Measurements from ENCODE around the gene ADAMTSL3. TPM values are rescaled to one million over a fixed set of nuclear protein-coding genes. Genes with fewer than 3 reads are reported as not detected.

The ADAMTSL3 gene
- total and polyA plus RNA-seq, 4 donors = 3.5 to 19.0 (median 8.0) TPM

DNA sequence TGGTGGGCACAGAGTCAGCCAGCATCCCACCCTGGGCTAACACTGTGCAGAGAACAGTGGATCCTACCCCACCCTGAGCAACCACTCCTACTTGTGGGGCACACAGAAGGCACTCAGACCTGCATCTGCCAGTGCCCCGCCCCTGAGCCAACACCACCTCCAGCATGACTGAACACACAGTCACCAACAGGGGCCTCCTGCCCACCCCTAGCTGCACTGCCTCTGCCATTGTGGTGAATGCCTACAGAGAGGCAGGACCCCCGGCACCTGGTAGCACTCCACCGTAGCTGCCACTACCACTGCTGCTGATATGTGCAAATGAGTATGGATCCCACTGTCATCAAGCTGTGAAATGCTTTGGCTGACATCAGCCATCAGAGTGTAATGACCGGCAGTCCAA lies 123.1 kb downstream of the ADAMTSL3 start:
- TF ChIP-seq SP1 (IDR thresholded peaks at IDR 0.05) (no peak), RXRA (IDR thresholded peaks at IDR 0.05) (no peak)
- H3K36me3 ChIP-seq (ENCODE audit: control insufficient read depth in 4 of 4, insufficient read depth in 3 of 4, low read depth in 1 of 4, low read length in 3 of 4) = peaks cover 0 to 5% (median 2%) of the 10 kb centered on the region in 4 donors
- H3K4me3 ChIP-seq (ENCODE audit: low read depth in 1 of 3, low read length in 3 of 3) = no peak overlapping the region
- no peak overlapping the region for H3K27ac ChIP-seq (ENCODE audit: low read depth in 1 of 2, low read length in 2 of 2)
- H3K9ac ChIP-seq (ENCODE audit: low read depth in 1 of 2, low read length in 2 of 2) = no peak overlapping the region
- no peaks in the 10 kb centered on the region for H3K4me1 ChIP-seq (ENCODE audit: control insufficient read depth in 4 of 4, insufficient read depth in 4 of 4, low read length in 3 of 4)
- 92% methylated on average over 4 of the region's 4 CpGs for WGBS
- no peaks in the 10 kb centered on the region for H3K9me3 ChIP-seq (ENCODE audit: control insufficient read depth in 4 of 4, low read length in 3 of 4)
- no peaks in the 10 kb centered on the region for H3K27me3 ChIP-seq (ENCODE audit: control insufficient read depth in 4 of 4, insufficient read depth in 4 of 4, low read length in 3 of 4)
- no peak for DNase-seq (ENCODE audit: low spot score)

- Histone ChIP-seq H3K4me1 (ENCODE audit: control insufficient read depth in 4 of 4, insufficient read depth in 4 of 4, low read length in 3 of 4) (no peaks in the 10 kb centered on the region), H3K36me3 (ENCODE audit: control insufficient read depth in 4 of 4, insufficient read depth in 3 of 4, low read depth in 1 of 4, low read length in 3 of 4) (no peaks in the 10 kb centered on the region), H3K4me3 (ENCODE audit: low read depth in 1 of 3, low read length in 3 of 3) (no peak overlapping the region), H3K27ac (ENCODE audit: low read depth in 1 of 2, low read length in 2 of 2) (no peak overlapping the region), H3K9ac (ENCODE audit: low read depth in 1 of 2, low read length in 2 of 2) (no peak overlapping the region), H3K9me3 (ENCODE audit: control insufficient read depth in 4 of 4, low read length in 3 of 4) (no peaks in the 10 kb centered on the region), H3K27me3 (ENCODE audit: control insufficient read depth in 4 of 4, insufficient read depth in 4 of 4, low read length in 3 of 4) (no peaks in the 10 kb centered on the region)
- WGBS = 96% methylated on average over 1 of the region's 1 CpG
- no peak for DNase-seq (ENCODE audit: low spot score)
- TF ChIP-seq NR2F2 (IDR thresholded peaks at IDR 0.05) = no peak
- TF ChIP-seq RAD21 (IDR thresholded peaks at IDR 0.05) = no peak
- TF ChIP-seq HNF4A (conservative IDR thresholded peaks at IDR 0.05) = no peak
- no peak for TF ChIP-seq MAX (IDR thresholded peaks at IDR 0.05)
- TF ChIP-seq GABPA (IDR thresholded peaks at IDR 0.05 in 1 of 2, conservative IDR thresholded peaks at IDR 0.05 in 1 of 2) = no peak
- no peak for TF ChIP-seq FOXA1 (IDR thresholded peaks at IDR 0.05)
- TF ChIP-seq HNF4G (IDR thresholded peaks at IDR 0.05) = no peak
- no peak for TF ChIP-seq RXRA (IDR thresholded peaks at IDR 0.05)
- TF ChIP-seq, protein P1, sequence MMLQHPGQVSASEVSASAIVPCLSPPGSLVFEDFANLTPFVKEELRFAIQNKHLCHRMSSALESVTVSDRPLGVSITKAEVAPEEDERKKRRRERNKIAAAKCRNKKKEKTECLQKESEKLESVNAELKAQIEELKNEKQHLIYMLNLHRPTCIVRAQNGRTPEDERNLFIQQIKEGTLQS (IDR thresholded peaks at IDR 0.05) = no peak
- no peak for TF ChIP-seq JUND (IDR thresholded peaks at IDR 0.05)
- TF ChIP-seq REST (IDR thresholded peaks at IDR 0.05) = no peak
- TF ChIP-seq ZBTB33 (IDR thresholded peaks at IDR 0.05) = no peak
- TF ChIP-seq YY1 (IDR thresholded peaks at IDR 0.05) = no peak
- TF ChIP-seq, protein P2, sequence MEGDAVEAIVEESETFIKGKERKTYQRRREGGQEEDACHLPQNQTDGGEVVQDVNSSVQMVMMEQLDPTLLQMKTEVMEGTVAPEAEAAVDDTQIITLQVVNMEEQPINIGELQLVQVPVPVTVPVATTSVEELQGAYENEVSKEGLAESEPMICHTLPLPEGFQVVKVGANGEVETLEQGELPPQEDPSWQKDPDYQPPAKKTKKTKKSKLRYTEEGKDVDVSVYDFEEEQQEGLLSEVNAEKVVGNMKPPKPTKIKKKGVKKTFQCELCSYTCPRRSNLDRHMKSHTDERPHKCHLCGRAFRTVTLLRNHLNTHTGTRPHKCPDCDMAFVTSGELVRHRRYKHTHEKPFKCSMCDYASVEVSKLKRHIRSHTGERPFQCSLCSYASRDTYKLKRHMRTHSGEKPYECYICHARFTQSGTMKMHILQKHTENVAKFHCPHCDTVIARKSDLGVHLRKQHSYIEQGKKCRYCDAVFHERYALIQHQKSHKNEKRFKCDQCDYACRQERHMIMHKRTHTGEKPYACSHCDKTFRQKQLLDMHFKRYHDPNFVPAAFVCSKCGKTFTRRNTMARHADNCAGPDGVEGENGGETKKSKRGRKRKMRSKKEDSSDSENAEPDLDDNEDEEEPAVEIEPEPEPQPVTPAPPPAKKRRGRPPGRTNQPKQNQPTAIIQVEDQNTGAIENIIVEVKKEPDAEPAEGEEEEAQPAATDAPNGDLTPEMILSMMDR (IDR thresholded peaks at IDR 0.05; ENCODE audit: low read depth, low read length, missing input control) = no peak
- no peak for TF ChIP-seq SP1 (IDR thresholded peaks at IDR 0.05)
- TF ChIP-seq FOXA2 (IDR thresholded peaks at IDR 0.05) = no peak
- TF ChIP-seq EGR1 (IDR thresholded peaks at IDR 0.05; ENCODE audit: low read depth in 2 of 2) = no peak
- TF ChIP-seq TAF1 (conservative IDR thresholded peaks at IDR 0.05) = no peak
These were observed 129.3 kb downstream of the ADAMTSL3 start for GRCh38 chr15:83783227-83783626.
